GM12891 (cell line): ENCODE results near the gene TBC1D2.

Experiments used
- DNase-seq: peaks from one replicate; pipeline ENCODE4 v3.0.0; 2011; ENCODE audit warnings: low spot score; ENCODE audit not compliant: insufficient read length
- FAIRE-seq: peaks from 2 replicates; lab custom pipeline; 2011; peaks lifted over from hg19 to GRCh38; lab: Jason Lieb, UNC
- PAX5 ChIP-seq: IDR thresholded peaks from 2 replicates; pipeline ENCODE4 v1.6.1; 2011; ENCODE audit warnings: low read length, moderate library complexity, mild to moderate bottlenecking; ENCODE audit not compliant: insufficient read depth, severe bottlenecking
- POLR2A ChIP-seq: IDR thresholded peaks from 2 replicates; pipeline ENCODE4 v1.6.1; 2011; ENCODE audit warnings: low read depth, low read length, control low read depth
- POLR2AphosphoS5 ChIP-seq: IDR thresholded peaks from 2 replicates; pipeline ENCODE4 v1.6.1; 2011; ENCODE audit warnings: low read depth, low read length, control low read depth
- POU2F2 ChIP-seq: IDR thresholded peaks from 2 replicates; pipeline ENCODE4 v1.6.1; 2011; ENCODE audit warnings: low read depth, mild to moderate bottlenecking, control low read depth, low read length, moderate library complexity
- SPI1 ChIP-seq: IDR thresholded peaks from 2 replicates; pipeline ENCODE4 v1.6.1; 2011; ENCODE audit warnings: low read depth, low read length, control low read depth
- TAF1 ChIP-seq: IDR thresholded peaks from 2 replicates; pipeline ENCODE4 v1.6.1; 2011; ENCODE audit warnings: low read depth, low read length, control low read depth

The TBC1D2 gene

DNA sequence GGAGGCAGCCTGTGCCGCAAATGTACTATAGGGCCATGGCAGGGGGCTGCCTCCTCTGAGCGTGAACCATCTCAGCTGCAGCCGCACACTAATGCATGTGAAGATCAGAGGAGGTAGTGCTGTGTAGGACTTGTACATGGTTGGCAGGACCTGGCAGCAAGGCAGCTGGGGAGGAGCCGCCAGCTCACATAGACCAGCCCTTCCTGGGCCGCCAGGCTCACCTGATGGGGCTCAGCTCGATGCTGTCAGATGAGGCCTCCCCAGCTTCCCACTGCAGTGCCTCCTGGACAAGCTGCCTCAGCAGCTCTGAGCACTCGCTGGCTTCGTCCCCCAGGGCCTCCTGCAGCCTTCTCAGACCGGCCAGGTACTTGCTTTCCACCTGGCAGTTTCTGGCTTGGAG, 45.0 kb downstream of the TBC1D2 start:
- DNase-seq (no peak), FAIRE-seq (no peak)
- TF ChIP-seq SPI1 (no peak), POU2F2 (no peak), POLR2AphosphoS5 (no peak), POLR2A (no peak), TAF1 (no peak), PAX5 (no peak)

DNA sequence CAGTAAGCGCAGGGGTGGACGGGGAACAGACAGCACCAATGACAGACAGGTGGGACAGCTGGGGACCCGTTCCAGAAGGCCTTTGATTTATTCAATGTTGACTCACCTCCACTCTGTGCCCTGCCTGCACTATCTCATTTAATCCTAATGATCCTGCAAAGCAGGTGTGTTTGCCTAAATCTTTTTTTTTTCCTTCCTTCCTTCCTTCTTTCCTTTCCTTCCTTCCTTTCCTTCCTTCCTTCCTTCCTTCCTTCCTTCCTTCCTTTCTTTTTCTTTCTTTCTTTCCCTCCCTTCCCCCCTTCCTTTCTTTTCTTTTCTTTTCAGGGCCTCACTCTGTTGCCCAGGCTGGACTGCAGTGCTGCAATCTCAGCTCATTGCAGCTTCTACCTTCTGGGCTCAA, 45.9 kb downstream of the TBC1D2 start:
- no peak for DNase-seq
- TF ChIP-seq TAF1 = no peak
- no peak for TF ChIP-seq POU2F2
- no peak for TF ChIP-seq SPI1
- TF ChIP-seq POLR2A = no peak
- no peak for FAIRE-seq

DNA sequence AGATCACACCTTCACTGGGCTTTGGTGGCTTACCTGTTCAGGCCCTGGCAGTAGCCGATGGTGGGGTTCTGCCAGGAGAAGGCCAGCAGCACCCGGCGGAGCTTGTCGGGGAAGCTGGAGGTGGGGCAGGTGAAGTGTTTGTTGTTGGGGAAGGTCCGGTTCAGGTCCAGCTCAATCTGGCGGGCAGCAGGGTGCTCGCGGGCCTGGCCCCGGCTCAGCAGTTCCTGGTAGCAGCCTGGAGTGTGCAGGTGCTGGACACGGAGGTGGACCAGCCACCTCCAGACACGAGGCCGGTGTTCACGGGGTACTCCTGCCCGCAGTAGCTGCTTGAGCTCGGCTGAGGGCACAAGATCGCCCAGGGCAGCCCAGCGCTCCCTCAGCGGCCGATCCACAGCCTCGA, 46.8 kb downstream of the TBC1D2 start:
- DNase-seq (no peak), FAIRE-seq (no peak)
- TF ChIP-seq POLR2A (no peak), POLR2AphosphoS5 (no peak), PAX5 (no peak)

- DNase-seq (no peak), FAIRE-seq (no peak)
- TF ChIP-seq SPI1 (no peak), POLR2AphosphoS5 (no peak), POU2F2 (no peak)
Observed at GRCh38 chr9:98207606-98208005, 47.8 kb downstream of the TBC1D2 start.

GRCh38 chr9:98206754-98207153, 48.7 kb downstream of the TBC1D2 start:
- FAIRE-seq (no peak), DNase-seq (no peak)
- TF ChIP-seq TAF1 (no peak), POLR2A (no peak), POLR2AphosphoS5 (no peak), PAX5 (no peak), POU2F2 (no peak), SPI1 (no peak)

DNA sequence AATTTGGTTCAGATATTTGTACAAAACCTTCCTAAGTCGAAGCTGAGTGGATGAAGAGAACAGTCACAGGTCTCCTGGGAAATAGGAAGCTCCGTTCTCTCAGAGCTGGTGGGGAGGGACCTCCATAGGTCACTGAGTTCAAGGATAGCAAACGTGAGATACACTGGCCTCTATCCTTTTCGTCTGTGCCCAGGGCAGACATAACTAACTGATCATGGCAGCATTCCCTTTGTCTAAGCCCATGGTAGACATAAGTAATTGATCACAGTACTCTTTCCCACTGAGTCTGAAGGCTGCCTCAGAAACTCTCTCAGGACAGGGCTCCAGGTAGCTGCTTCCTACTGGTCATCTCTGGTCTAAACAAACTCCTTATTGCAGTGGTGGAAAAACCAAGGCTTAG, 50.8 kb downstream of the TBC1D2 start:
- TF ChIP-seq TAF1 (no peak), POU2F2 (no peak), SPI1 (no peak)
- DNase-seq (no peak), FAIRE-seq (no peak)

DNA sequence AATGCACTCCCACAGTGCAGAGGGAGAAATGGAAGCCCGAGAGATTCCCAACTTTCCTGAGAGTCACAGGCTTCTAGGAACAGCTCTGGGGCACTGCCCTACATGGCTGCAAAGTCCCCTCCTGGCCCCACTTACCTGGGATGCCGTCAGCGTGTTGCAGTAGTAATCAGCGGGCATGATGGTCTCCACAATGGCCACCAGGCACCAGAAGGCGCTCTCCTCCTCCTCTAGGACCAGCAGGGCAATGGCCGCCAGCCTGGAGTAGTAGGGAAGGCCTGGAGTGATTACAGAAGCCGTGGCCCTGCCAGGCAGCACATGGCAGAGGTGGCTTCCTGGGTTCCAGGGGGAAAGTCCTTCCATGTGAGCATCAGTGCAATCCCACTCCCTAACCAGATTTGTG, 52.3 kb downstream of the TBC1D2 start:
- DNase-seq (no peak), FAIRE-seq (no peak)
- TF ChIP-seq POLR2AphosphoS5 = no peak
- TF ChIP-seq SPI1 = no peak
- no peak for TF ChIP-seq PAX5
- no peak for TF ChIP-seq POU2F2
- no peak for TF ChIP-seq POLR2A
- no peak for TF ChIP-seq TAF1

- TF ChIP-seq PAX5 = no peak
- TF ChIP-seq POLR2AphosphoS5 = no peak
- no peak for TF ChIP-seq POLR2A
- TF ChIP-seq POU2F2 = no peak
- no peak for TF ChIP-seq SPI1
- no peak for TF ChIP-seq TAF1
- FAIRE-seq = no peak
- no peak for DNase-seq
Observed at GRCh38 chr9:98202252-98202651, 53.2 kb downstream of the TBC1D2 start.

DNA sequence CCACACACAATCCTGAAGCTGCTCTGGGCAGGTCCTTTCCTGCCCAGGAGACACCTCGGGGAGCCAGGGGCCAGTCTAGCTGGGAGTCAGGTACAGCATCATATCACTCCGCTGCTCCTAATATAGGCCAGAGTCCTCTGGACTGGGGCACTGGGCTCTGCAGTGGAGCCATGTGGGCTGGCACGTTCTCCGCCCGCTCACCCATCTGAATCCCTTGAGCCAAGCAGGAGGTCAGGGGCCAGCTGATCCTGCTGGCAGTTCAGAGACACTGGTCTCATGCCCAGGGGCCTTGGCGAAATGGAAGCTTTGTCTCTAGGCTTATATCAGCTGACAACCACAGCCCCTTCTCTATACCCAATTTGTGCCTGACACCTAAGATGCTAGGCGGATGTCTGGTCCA, 53.7 kb downstream of the TBC1D2 start:
- FAIRE-seq (no peak), DNase-seq (no peak)
- TF ChIP-seq POLR2AphosphoS5 (no peak), POU2F2 (no peak), SPI1 (no peak), PAX5 (no peak)

DNA sequence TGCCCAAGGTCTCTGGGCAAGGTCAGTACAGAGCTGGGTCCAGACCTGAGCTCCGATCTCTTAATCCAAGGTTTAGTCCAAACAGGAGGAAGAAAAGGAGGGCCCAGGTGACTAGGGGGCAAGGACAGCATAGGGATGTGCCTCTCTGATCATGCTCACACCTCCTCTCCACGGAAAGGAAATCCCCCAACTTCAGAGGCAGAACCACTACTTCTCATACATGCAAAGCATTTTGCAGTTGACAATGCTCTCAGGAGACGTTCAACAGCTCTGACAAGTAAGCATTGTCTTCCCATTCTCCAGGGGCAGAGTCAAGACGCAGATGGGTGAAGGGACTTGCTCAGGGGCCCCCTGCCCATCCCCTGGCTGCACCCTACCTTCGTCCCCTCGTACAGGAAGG, 54.3 kb downstream of the TBC1D2 start:
- TF ChIP-seq TAF1 (no peak), POU2F2 (peak; percentile 51; the same call in 1 of the 2 replicates)
- peak; percentile 44 for DNase-seq
- FAIRE-seq = peak; percentile 82

GRCh38 chr9:98199388-98200033, 55.9 kb downstream of the TBC1D2 start:
- FAIRE-seq = no peak
- DNase-seq = no peak
- no peak for TF ChIP-seq SPI1
